Liver (tissue), 9 donors: ENCODE measurements around the gene EXO1. TPM values are rescaled to one million over a fixed set of nuclear protein-coding genes. Genes with fewer than 3 reads are reported as not detected.

Experiments
- DNase-seq: peaks from one replicate; pipeline ENCODE4 v3.0.0-alpha.2; 2017; ENCODE audit warnings: low spot score
- H3K27ac ChIP-seq, 2 donors: one replicate each; pipeline ENCODE4 v1.7.0; 2013; ENCODE audit warnings: inconsistent platforms in 2 of 2, low read length in 2 of 2, control low read depth in 1 of 2, low read depth in 1 of 2, mild to moderate bottlenecking in 1 of 2
- H3K27me3 ChIP-seq, 4 donors: one replicate each; pipeline versions ENCODE4 v1.6.1 to v1.7.0; 2013; ENCODE audit warnings: low read length in 3 of 4, inconsistent platforms in 1 of 4, mild to moderate bottlenecking in 1 of 4, moderate library complexity in 1 of 4; ENCODE audit not compliant: control insufficient read depth in 4 of 4, insufficient read depth in 4 of 4
- H3K36me3 ChIP-seq, 4 donors: one replicate each; pipeline versions ENCODE4 v1.6.1 to v1.7.0; 2013; ENCODE audit warnings: low read length in 3 of 4, mild to moderate bottlenecking in 3 of 4, low read depth in 1 of 4, moderate library complexity in 1 of 4; ENCODE audit not compliant: control insufficient read depth in 4 of 4, insufficient read depth in 3 of 4
- H3K4me1 ChIP-seq, 4 donors: one replicate each; pipeline versions ENCODE4 v1.6.1 to v1.7.0; 2013; ENCODE audit warnings: low read length in 3 of 4, mild to moderate bottlenecking in 3 of 4, moderate library complexity in 1 of 4; ENCODE audit not compliant: control insufficient read depth in 4 of 4, insufficient read depth in 4 of 4
- H3K4me3 ChIP-seq, 3 donors: one replicate each; pipeline versions ENCODE4 v1.6.1 to v1.7.0; 2013; ENCODE audit warnings: low read length in 3 of 3, control low read depth in 1 of 3, low read depth in 1 of 3, mild to moderate bottlenecking in 1 of 3
- H3K9ac ChIP-seq, 2 donors: one replicate each; pipeline ENCODE4 v1.7.0; 2013; ENCODE audit warnings: low read length in 2 of 2, mild to moderate bottlenecking in 2 of 2, moderate library complexity in 2 of 2, control low read depth in 1 of 2, low read depth in 1 of 2
- H3K9me3 ChIP-seq, 4 donors: one replicate each; pipeline versions ENCODE4 v1.6.1 to v1.7.0; 2013; ENCODE audit warnings: low read length in 3 of 4; ENCODE audit not compliant: control insufficient read depth in 4 of 4
- CTCF ChIP-seq: fragments of 150-350 bp; IDR thresholded peaks from 2 replicates; pipeline ENCODE4 v1.5.1; 2017; ENCODE audit warnings: improper control_type of control experiment, low read depth, low read length; ENCODE audit not compliant: missing input control
- EGR1 ChIP-seq, 2 donors: IDR thresholded peaks; 2 replicates each; pipeline ENCODE4 v1.6.1; 2016 to 2018; ENCODE audit warnings: antibody characterized with exemption in 2 of 2, low read depth in 2 of 2
- FOXA1 ChIP-seq: IDR thresholded peaks from 2 replicates; pipeline ENCODE4 v1.6.1; 2016; ENCODE audit warnings: antibody characterized with exemption
- FOXA2 ChIP-seq: IDR thresholded peaks from 2 replicates; pipeline ENCODE4 v1.6.1; 2016; ENCODE audit warnings: antibody characterized with exemption
- GABPA ChIP-seq, 2 donors: IDR thresholded peaks in 1 of 2; conservative IDR thresholded peaks in 1 of 2; 2 replicates each; pipeline ENCODE4 v1.6.1; 2016; ENCODE audit warnings: antibody characterized with exemption in 2 of 2, mild to moderate bottlenecking in 1 of 2, moderate library complexity in 1 of 2
- HNF4A ChIP-seq, 2 donors: conservative IDR thresholded peaks; 2 replicates each; pipeline ENCODE4 v1.6.1; 2016; ENCODE audit warnings: antibody characterized with exemption in 2 of 2, mild to moderate bottlenecking in 2 of 2
- HNF4G ChIP-seq: IDR thresholded peaks from 2 replicates; pipeline ENCODE4 v1.6.1; 2016; ENCODE audit warnings: antibody characterized with exemption
- JUND ChIP-seq, 2 donors: IDR thresholded peaks; 2 replicates each; pipeline ENCODE4 v1.6.1; 2016; ENCODE audit warnings: antibody characterized with exemption in 2 of 2
- MAX ChIP-seq: IDR thresholded peaks from 2 replicates; pipeline ENCODE4 v1.6.1; 2016; ENCODE audit warnings: antibody characterized with exemption
- NR2F2 ChIP-seq: IDR thresholded peaks from 2 replicates; pipeline ENCODE4 v1.6.1; 2016; ENCODE audit warnings: antibody characterized with exemption
- RAD21 ChIP-seq, 2 donors: IDR thresholded peaks; 2 replicates each; pipeline ENCODE4 v1.6.1; 2016; ENCODE audit warnings: antibody characterized with exemption in 2 of 2, mild to moderate bottlenecking in 2 of 2
- RXRA ChIP-seq, 2 donors: IDR thresholded peaks; 2 replicates each; pipeline ENCODE4 v1.6.1; 2017 to 2018; ENCODE audit warnings: antibody characterized with exemption in 2 of 2, mild to moderate bottlenecking in 1 of 2
- SP1 ChIP-seq: IDR thresholded peaks from 2 replicates; pipeline ENCODE4 v1.6.1; 2018; ENCODE audit warnings: antibody characterized with exemption, mild to moderate bottlenecking
- TAF1 ChIP-seq: conservative IDR thresholded peaks from 2 replicates; pipeline ENCODE4 v1.6.1; 2016; ENCODE audit warnings: antibody characterized with exemption, mild to moderate bottlenecking
- YY1 ChIP-seq: IDR thresholded peaks from 2 replicates; pipeline ENCODE4 v1.6.1; 2016; ENCODE audit warnings: antibody characterized with exemption, mild to moderate bottlenecking
- ZBTB33 ChIP-seq: IDR thresholded peaks from 2 replicates; pipeline ENCODE4 v1.6.1; 2016; ENCODE audit warnings: antibody characterized with exemption
- WGBS: extraction: QIAGEN DNeasy Blood & Tissue Kit; methylation state at CpG from one replicate; pipeline ENCODE4 v1.1.7; 2013; 5-methylcytosine and 5-hydroxymethylcytosine counted together
- polyA plus RNA-seq, 2 donors: library from polyadenylated mRNA; stranded (reverse) in 1 of 2; unstranded in 1 of 2; fragments of 200-250 nt in 1 of 2; fragments of >200 nt in 1 of 2; fragmentation: Nextera tagmentation in 1 of 2; extraction: Ambion mirVana in 1 of 2; gene quantifications; one replicate each; pipeline versions ENCODE4 v1.2.1 to v1.2.3, GENCODE V29; 2013 to 2015
- total RNA-seq, 2 donors: library from RNA; depleted of rRNA; stranded (reverse); fragments of >200 nt; gene quantifications; one replicate each; pipeline ENCODE4 v1.2.3, GENCODE V29; 2014
- TF ChIP-seq, protein P1 (sequence below): IDR thresholded peaks from 2 replicates; pipeline ENCODE4 v1.6.1; 2016; ENCODE audit warnings: antibody characterized with exemption, mild to moderate bottlenecking
- TF ChIP-seq, protein P2 (sequence below): IDR thresholded peaks from 2 replicates; pipeline ENCODE4 v1.6.1; 2016; ENCODE audit warnings: antibody characterized with exemption
- donor health status: healthy.
- donor health status: healthy.
- donor health status: healthy.
- donor health status: healthy.
- donor health status: healthy.

EXO1 gene
- total and polyA plus RNA-seq, 4 donors = 0.25 to 16.2 (median 0.48) TPM

DNA sequence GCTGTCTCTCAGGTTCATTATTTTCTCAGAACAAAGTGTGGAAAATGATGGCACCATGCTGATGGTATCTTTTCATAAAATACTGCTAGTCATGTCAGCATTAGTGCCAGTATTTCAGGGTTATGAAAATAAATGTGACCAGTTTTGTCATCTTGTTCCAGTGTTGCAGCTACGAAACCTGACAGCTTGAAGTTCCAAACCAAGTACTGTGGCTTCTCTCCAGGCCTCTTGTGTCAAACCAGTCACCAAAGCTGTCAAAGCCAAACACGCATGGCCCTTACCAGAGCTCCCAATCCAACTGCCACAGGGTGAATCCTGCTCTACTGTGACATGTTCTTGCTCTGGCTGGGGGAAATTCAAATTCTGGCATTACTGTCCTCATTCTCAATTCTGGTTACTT is 20.7 kb upstream of the EXO1 start:
- Histone ChIP-seq H3K27ac (no peak overlapping the region), H3K9me3 (no peaks in the 10 kb centered on the region), H3K36me3 (no peaks in the 10 kb centered on the region), H3K27me3 (no peaks in the 10 kb centered on the region), H3K9ac (no peak overlapping the region), H3K4me3 (no peak overlapping the region), H3K4me1 (peaks cover 0 to 4% (median 2%) of the 10 kb centered on the region in 4 donors)
- WGBS = 97% methylated on average over 2 of the region's 2 CpGs
- no peak for DNase-seq
- no peak for TF ChIP-seq GABPA (IDR thresholded peaks at IDR 0.05 in 1 of 2, conservative IDR thresholded peaks at IDR 0.05 in 1 of 2)
- TF ChIP-seq, protein P1, sequence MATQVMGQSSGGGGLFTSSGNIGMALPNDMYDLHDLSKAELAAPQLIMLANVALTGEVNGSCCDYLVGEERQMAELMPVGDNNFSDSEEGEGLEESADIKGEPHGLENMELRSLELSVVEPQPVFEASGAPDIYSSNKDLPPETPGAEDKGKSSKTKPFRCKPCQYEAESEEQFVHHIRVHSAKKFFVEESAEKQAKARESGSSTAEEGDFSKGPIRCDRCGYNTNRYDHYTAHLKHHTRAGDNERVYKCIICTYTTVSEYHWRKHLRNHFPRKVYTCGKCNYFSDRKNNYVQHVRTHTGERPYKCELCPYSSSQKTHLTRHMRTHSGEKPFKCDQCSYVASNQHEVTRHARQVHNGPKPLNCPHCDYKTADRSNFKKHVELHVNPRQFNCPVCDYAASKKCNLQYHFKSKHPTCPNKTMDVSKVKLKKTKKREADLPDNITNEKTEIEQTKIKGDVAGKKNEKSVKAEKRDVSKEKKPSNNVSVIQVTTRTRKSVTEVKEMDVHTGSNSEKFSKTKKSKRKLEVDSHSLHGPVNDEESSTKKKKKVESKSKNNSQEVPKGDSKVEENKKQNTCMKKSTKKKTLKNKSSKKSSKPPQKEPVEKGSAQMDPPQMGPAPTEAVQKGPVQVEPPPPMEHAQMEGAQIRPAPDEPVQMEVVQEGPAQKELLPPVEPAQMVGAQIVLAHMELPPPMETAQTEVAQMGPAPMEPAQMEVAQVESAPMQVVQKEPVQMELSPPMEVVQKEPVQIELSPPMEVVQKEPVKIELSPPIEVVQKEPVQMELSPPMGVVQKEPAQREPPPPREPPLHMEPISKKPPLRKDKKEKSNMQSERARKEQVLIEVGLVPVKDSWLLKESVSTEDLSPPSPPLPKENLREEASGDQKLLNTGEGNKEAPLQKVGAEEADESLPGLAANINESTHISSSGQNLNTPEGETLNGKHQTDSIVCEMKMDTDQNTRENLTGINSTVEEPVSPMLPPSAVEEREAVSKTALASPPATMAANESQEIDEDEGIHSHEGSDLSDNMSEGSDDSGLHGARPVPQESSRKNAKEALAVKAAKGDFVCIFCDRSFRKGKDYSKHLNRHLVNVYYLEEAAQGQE = no peak
- TF ChIP-seq HNF4G = no peak
- no peak for TF ChIP-seq CTCF
- TF ChIP-seq HNF4A (conservative IDR thresholded peaks at IDR 0.05) = no peak
- TF ChIP-seq TAF1 = no peak
- TF ChIP-seq YY1 = no peak
- TF ChIP-seq FOXA1 = no peak
- TF ChIP-seq EGR1 (IDR thresholded peaks at IDR 0.05; ENCODE audit: low read depth in 2 of 2) = no peak
- no peak for TF ChIP-seq RXRA (IDR thresholded peaks at IDR 0.05)
- no peak for TF ChIP-seq SP1
- TF ChIP-seq JUND (IDR thresholded peaks at IDR 0.05) = no peak
- TF ChIP-seq MAX = no peak
- no peak for TF ChIP-seq FOXA2
- TF ChIP-seq, protein P2, sequence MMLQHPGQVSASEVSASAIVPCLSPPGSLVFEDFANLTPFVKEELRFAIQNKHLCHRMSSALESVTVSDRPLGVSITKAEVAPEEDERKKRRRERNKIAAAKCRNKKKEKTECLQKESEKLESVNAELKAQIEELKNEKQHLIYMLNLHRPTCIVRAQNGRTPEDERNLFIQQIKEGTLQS = no peak
- no peak for TF ChIP-seq RAD21 (IDR thresholded peaks at IDR 0.05)
- TF ChIP-seq NR2F2 = no peak
- no peak for TF ChIP-seq ZBTB33
